Dedifferentiated amniotic fluid mesenchymal stem cell (primary cell): ENCODE data around the gene SNX25.
"Not testable (repeated sequence)": the region's sequence is repeated elsewhere in the genome, so short reads cannot be mapped to it uniquely, and the experiment has no call there.

ENCODE experiments used
- DNase-seq: peaks from one replicate; pipeline ENCODE4 v3.0.0-alpha.2; 2016; ENCODE audit errors: extremely low spot score

The SNX25 gene

GRCh38 chr4:185204238-185204910 is 5.0 kb upstream of the SNX25 start:
- no peak for DNase-seq

GRCh38 chr4:185205073-185205472 is 4.3 kb upstream of the SNX25 start:
- DNase-seq, result not testable (repeated sequence)

- no peak for DNase-seq
These were observed 3.6 kb upstream of the SNX25 start for GRCh38 chr4:185205697-185206342.

GRCh38 chr4:185207466-185207865 is 1.9 kb upstream of the SNX25 start:
- no peak for DNase-seq

GRCh38 chr4:185209852-185210101 is 379 bp downstream of the SNX25 start:
- DNase-seq, result not testable (repeated sequence)

- DNase-seq, result peak; percentile 45
These were observed 944 bp downstream of the SNX25 start for GRCh38 chr4:185210102-185210981.

GRCh38 chr4:185211035-185211434 is 1.6 kb downstream of the SNX25 start:
- no peak for DNase-seq

- DNase-seq, result no peak
These were observed 2.2 kb downstream of the SNX25 start for GRCh38 chr4:185211641-185212040.

GRCh38 chr4:185212581-185212980 is 3.2 kb downstream of the SNX25 start:
- DNase-seq, result no peak

- no peak for DNase-seq
These were observed 4.5 kb downstream of the SNX25 start for GRCh38 chr4:185213877-185214276.

GRCh38 chr4:185215261-185215660 is 5.9 kb downstream of the SNX25 start:
- no peak for DNase-seq

GRCh38 chr4:185217408-185217975 is 8.1 kb downstream of the SNX25 start:
- DNase-seq, result no peak

- no peak for DNase-seq
These were observed 8.9 kb downstream of the SNX25 start for GRCh38 chr4:185218312-185218711.

GRCh38 chr4:185219551-185220344 is 10.3 kb downstream of the SNX25 start:
- DNase-seq, result no peak

- no peak for DNase-seq
These were observed 12.1 kb downstream of the SNX25 start for GRCh38 chr4:185221491-185221890.

GRCh38 chr4:185221912-185222311 is 12.5 kb downstream of the SNX25 start:
- DNase-seq, result no peak

- peak; percentile 60 for DNase-seq
These were observed 13.2 kb downstream of the SNX25 start for GRCh38 chr4:185222598-185222997.

GRCh38 chr4:185224597-185224996 is 15.2 kb downstream of the SNX25 start:
- no peak for DNase-seq

GRCh38 chr4:185225940-185226339 is 16.5 kb downstream of the SNX25 start:
- DNase-seq, result no peak

- no peak for DNase-seq
These were observed 17.7 kb downstream of the SNX25 start for GRCh38 chr4:185227131-185227551.

GRCh38 chr4:185227713-185228278 is 18.4 kb downstream of the SNX25 start:
- DNase-seq, result no peak
